ENCODE data around the gene MYADM. TPM values are rescaled to one million over a fixed set of nuclear protein-coding genes. Genes with fewer than 3 reads are reported as not detected.

The MYADM gene, protein sequence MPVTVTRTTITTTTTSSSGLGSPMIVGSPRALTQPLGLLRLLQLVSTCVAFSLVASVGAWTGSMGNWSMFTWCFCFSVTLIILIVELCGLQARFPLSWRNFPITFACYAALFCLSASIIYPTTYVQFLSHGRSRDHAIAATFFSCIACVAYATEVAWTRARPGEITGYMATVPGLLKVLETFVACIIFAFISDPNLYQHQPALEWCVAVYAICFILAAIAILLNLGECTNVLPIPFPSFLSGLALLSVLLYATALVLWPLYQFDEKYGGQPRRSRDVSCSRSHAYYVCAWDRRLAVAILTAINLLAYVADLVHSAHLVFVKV
- 100 to 1,000 TPM; 219 to 658 (median 296) TPM for total RNA-seq
- 24.0 TPM for total RNA-seq (2013)

DNA sequence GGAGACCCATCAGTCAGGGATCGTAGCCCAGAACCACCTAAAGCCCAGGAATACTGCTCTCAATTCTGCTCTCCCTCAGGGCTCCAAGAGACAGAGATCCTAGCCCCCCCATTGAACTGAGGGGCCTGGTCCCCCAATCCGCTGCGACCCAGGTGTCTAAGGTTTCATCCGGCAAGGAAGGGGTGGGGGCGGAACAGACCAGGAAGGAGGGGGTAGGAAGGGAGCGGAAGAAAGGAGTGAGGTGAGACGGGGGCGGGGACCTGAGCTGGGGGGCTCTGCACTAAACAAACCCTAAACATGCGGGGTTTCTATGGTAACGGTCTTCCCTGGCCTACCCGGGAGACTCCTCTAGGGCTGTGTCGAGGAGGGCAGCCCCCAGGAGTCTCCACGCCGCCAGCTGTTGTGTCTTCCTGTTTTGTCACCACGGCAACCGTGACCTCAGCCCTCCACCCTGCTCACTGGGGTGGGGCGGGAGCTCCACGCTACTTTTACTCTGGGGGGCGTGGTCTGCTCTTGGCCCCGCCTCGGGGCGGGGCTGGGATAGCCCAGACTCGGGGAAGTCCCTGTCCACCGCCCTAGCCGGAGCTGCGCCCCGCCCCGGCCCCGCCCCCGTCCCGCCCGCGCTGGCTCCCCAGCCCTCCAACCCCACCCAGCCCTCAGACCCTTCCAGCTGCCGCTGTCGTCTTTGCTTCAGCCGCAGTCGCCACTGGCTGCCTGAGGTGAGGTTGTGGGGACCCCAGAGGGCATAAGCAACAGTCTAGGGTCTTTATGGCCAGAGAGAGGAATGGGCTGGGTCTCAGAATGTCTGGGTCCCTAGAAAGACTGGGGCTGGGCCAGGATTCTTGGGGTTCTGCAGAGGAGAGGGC is at the start of gene MYADM:
Gene MYADM, plus strand, starts transcription at position 659 of the 866 bp plus-strand sequence. CDS start 5,647 bp downstream, outside the sequence.
- Mint-ChIP-seq H3K4me1 (peaks cover 38 to 53% of the 10 kb centered on the region in 2 donors), H3K27ac (peak within 1 kb of the TSS; percentile 98 to 99), H3K27me3 (ENCODE audit: low read depth in 2 of 2) (no peaks in the 10 kb centered on the region), H3K4me3 (peak within 1 kb of the TSS; percentile 96), H3K9me3 (no peaks in the 10 kb centered on the region), H3K36me3 (no peaks in the 10 kb centered on the region)
- Histone ChIP-seq H3K36me3 (ENCODE audit: control insufficient read depth, insufficient read depth, low read length) (peaks cover 2% of the 10 kb centered on the region), H3K9me3 (ENCODE audit: control insufficient read depth, insufficient read depth, low read length) (no peaks in the 10 kb centered on the region), H3K4me3 (ENCODE audit: low read length) (peak within 1 kb of the TSS; percentile 95), H3K27ac (ENCODE audit: low read length) (peak within 1 kb of the TSS; percentile 99), H3K27me3 (ENCODE audit: control insufficient read depth, insufficient read depth, low read length) (no peaks in the 10 kb centered on the region), H3K4me1 (ENCODE audit: control insufficient read depth, insufficient read depth, low read length) (peaks cover 60% of the 10 kb centered on the region)
- peak; percentile 100 for DNase-seq
- 4% methylated on average over 25 of the region's 37 CpGs for WGBS (ENCODE audit: insufficient coverage)
- ATAC-seq, result peak; percentile 66 to 88 (median 66)
- intact Hi-C loops (cut with micrococcal nuclease), result loop anchor here (2.0 kb wide), 1 partner anchor 323 kb away; the partner anchor contains the start of gene TSEN34
- TF ChIP-seq, protein P1, sequence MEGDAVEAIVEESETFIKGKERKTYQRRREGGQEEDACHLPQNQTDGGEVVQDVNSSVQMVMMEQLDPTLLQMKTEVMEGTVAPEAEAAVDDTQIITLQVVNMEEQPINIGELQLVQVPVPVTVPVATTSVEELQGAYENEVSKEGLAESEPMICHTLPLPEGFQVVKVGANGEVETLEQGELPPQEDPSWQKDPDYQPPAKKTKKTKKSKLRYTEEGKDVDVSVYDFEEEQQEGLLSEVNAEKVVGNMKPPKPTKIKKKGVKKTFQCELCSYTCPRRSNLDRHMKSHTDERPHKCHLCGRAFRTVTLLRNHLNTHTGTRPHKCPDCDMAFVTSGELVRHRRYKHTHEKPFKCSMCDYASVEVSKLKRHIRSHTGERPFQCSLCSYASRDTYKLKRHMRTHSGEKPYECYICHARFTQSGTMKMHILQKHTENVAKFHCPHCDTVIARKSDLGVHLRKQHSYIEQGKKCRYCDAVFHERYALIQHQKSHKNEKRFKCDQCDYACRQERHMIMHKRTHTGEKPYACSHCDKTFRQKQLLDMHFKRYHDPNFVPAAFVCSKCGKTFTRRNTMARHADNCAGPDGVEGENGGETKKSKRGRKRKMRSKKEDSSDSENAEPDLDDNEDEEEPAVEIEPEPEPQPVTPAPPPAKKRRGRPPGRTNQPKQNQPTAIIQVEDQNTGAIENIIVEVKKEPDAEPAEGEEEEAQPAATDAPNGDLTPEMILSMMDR (IDR thresholded peaks at IDR 0.05), result no peak

DNA sequence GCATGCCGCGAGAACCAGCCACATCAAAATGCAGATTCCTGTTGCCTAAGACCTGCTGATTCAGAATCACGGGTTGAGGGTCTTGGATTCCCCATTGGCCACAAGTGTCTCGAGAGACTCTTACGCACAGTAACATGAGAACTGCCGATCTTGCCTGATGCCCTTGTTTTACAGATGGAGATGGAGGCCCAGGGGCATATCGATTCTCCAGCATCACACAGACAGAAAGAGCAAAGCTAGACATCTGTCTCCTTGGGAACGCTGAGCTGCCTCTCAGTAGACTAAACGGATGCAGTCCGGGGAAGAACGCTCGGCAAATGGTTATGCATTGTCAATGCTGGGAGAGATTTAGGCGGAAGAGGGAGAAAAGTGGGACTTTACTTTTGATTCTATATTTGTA is 48.9 kb upstream of the MYADM start:
- no peaks in the 10 kb centered on the region for H3K4me1 Mint-ChIP-seq
- 96% methylated on average over 12 of the region's 13 CpGs for WGBS (ENCODE audit: insufficient coverage)
- H3K4me3 Mint-ChIP-seq, result no peak overlapping the region
- H3K9me3 Mint-ChIP-seq, result no peaks in the 10 kb centered on the region
- no peak for ATAC-seq
- DNase-seq, result no peak
- peaks cover 3 to 6% of the 10 kb centered on the region in 2 donors for H3K27me3 Mint-ChIP-seq (ENCODE audit: low read depth in 2 of 2)
- Histone ChIP-seq H3K9me3 (ENCODE audit: control insufficient read depth, insufficient read depth, low read length) (no peaks in the 10 kb centered on the region), H3K27ac (ENCODE audit: low read length) (no peak overlapping the region), H3K27me3 (ENCODE audit: control insufficient read depth, insufficient read depth, low read length) (peaks cover 2% of the 10 kb centered on the region), H3K4me1 (ENCODE audit: control insufficient read depth, insufficient read depth, low read length) (no peaks in the 10 kb centered on the region), H3K4me3 (ENCODE audit: low read length) (no peak overlapping the region), H3K36me3 (ENCODE audit: control insufficient read depth, insufficient read depth, low read length) (no peaks in the 10 kb centered on the region)
- H3K36me3 Mint-ChIP-seq, result no peaks in the 10 kb centered on the region
- H3K27ac Mint-ChIP-seq, result no peak overlapping the region
- intact Hi-C loops (cut with micrococcal nuclease), result no loop called here
- TF ChIP-seq, protein P1 (IDR thresholded peaks at IDR 0.05), result no peak

DNA sequence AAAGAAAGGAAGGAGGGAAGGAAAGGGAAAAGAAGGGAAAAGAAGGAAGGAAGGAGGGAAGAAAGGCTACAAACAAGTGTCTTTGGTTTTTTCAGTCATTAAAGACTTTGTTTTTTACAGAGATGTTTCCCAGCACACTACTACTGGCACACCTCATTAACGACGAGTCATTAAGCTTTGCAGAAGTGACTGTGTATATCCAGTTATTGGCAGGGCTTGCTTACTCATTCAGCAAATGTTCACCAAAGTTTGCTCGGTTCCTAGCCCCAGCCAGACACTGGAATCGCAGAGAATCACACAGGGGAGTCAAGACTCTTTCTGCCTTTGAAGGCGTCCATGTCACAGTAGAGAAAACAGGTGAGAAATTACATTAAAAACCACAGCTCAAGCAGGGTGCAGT is 47.8 kb upstream of the MYADM start:
- Mint-ChIP-seq H3K36me3 (no peaks in the 10 kb centered on the region), H3K27me3 (ENCODE audit: low read depth in 2 of 2) (peaks cover 9 to 10% of the 10 kb centered on the region in 2 donors), H3K4me3 (no peak overlapping the region), H3K4me1 (no peaks in the 10 kb centered on the region), H3K9me3 (no peaks in the 10 kb centered on the region), H3K27ac (no peak overlapping the region)
- ATAC-seq, result no peak
- WGBS (ENCODE audit: insufficient coverage), result 59% methylated on average over 5 of the region's 5 CpGs
- TF ChIP-seq, protein P1 (IDR thresholded peaks at IDR 0.05), result no peak
- H3K9me3 ChIP-seq (ENCODE audit: control insufficient read depth, insufficient read depth, low read length), result no peaks in the 10 kb centered on the region
- peaks cover 3% of the 10 kb centered on the region for H3K27me3 ChIP-seq (ENCODE audit: control insufficient read depth, insufficient read depth, low read length)
- no peak overlapping the region for H3K27ac ChIP-seq (ENCODE audit: low read length)
- DNase-seq, result no peak
- H3K4me3 ChIP-seq (ENCODE audit: low read length), result no peak overlapping the region
- no peaks in the 10 kb centered on the region for H3K4me1 ChIP-seq (ENCODE audit: control insufficient read depth, insufficient read depth, low read length)
- intact Hi-C loops (cut with micrococcal nuclease), result no loop called here
- no peaks in the 10 kb centered on the region for H3K36me3 ChIP-seq (ENCODE audit: control insufficient read depth, insufficient read depth, low read length)

All from natural killer cell (primary cell).